Spleen (tissue), 11 donors: ENCODE measurements around the gene MRTFB. TPM values are rescaled to one million over a fixed set of nuclear protein-coding genes. Genes with fewer than 3 reads are reported as not detected.
A peak's percentile ranks its signal among the peaks of the same experiment; 100 is the strongest.

Experiments
- DNase-seq: peaks from one replicate; pipeline ENCODE4 v3.0.0-alpha.2; 2020
- H3K27ac ChIP-seq, 8 donors: fragments of 200-600 bp; sonication (generic) in 7 of 8; 1 replicate in 4 of 8; 2 replicates in 4 of 8; pipeline versions ENCODE4 v1.5.0 to v1.8.0; 2016 to 2021; ENCODE audit warnings: inconsistent platforms in 4 of 8, mild to moderate bottlenecking in 4 of 8, moderate library complexity in 1 of 8
- H3K27me3 ChIP-seq, 7 donors: fragments of 200-600 bp; sonication (generic) in 6 of 7; replicated peaks in 1 of 7; 1 replicate in 4 of 7; 2 replicates in 3 of 7; pipeline versions ENCODE4 v1.5.0 to v1.8.0; 2016 to 2021; ENCODE audit warnings: inconsistent platforms in 3 of 7, mild to moderate bottlenecking in 1 of 7
- H3K36me3 ChIP-seq, 6 donors: fragments of 200-600 bp; sonication (generic) in 5 of 6; 1 replicate in 4 of 6; 2 replicates in 2 of 6; pipeline versions ENCODE4 v1.5.0 to v1.8.0; 2016 to 2021; ENCODE audit warnings: inconsistent platforms in 2 of 6
- H3K4me1 ChIP-seq, 6 donors: fragments of 200-600 bp; sonication (generic) in 5 of 6; 1 replicate in 3 of 6; 2 replicates in 3 of 6; pipeline versions ENCODE4 v1.5.0 to v1.8.0; 2016 to 2021; ENCODE audit warnings: inconsistent platforms in 3 of 6
- H3K4me3 ChIP-seq, 8 donors: fragments of 200-600 bp; sonication (generic) in 7 of 8; 1 replicate in 4 of 8; 2 replicates in 4 of 8; pipeline versions ENCODE4 v1.5.0 to v1.8.0; 2016 to 2021; ENCODE audit warnings: inconsistent platforms in 4 of 8, mild to moderate bottlenecking in 4 of 8, moderate library complexity in 2 of 8
- H3K9me3 ChIP-seq, 8 donors: fragments of 200-600 bp; sonication (generic) in 7 of 8; 1 replicate in 4 of 8; 2 replicates in 4 of 8; pipeline versions ENCODE4 v1.5.0 to v1.8.0; 2016 to 2021; ENCODE audit warnings: inconsistent platforms in 4 of 8
- POLR2A ChIP-seq, 3 donors: fragments of 450-650 bp; IDR thresholded peaks; one replicate each; pipeline ENCODE4 v1.5.1; 2017; ENCODE audit warnings: antibody characterized with exemption in 3 of 3, mild to moderate bottlenecking in 1 of 3
- POLR2AphosphoS5 ChIP-seq, 3 donors: sonication (generic); formaldehyde crosslinking; IDR thresholded peaks; one replicate each; pipeline ENCODE4 v1.5.1; 2017; ENCODE audit warnings: antibody characterized with exemption in 3 of 3
- WGBS, 5 donors: extraction: QIAGEN DNeasy Blood & Tissue Kit in 3 of 5; methylation state at CpG; one replicate each; pipeline versions ENCODE4 v1.1.5 to v1.1.7; 2013 to 2018; 5-methylcytosine and 5-hydroxymethylcytosine counted together
- intact Hi-C: fragments of 100-400 bp; cut with DNase I; formaldehyde crosslinking; loops from one replicate; pipeline ENCODE4 v1.15.0; 2023; ENCODE audit warnings: low total_unique reads
- polyA plus RNA-seq, 3 donors: library from polyadenylated mRNA; stranded (reverse); fragments of 200-250 nt; gene quantifications; one replicate each; pipeline ENCODE4 v1.2.1, GENCODE V29; 2013
- total RNA-seq, 7 donors: library from RNA; depleted of rRNA in 3 of 7; stranded (reverse); fragments of >200 nt in 3 of 7; fragmentation: NEBNext Ultra II Directional in 4 of 7; extraction: Animal tissue kit (Norgen Biotek cat#: 25700) in 4 of 7; gene quantifications; one replicate each; pipeline versions ENCODE4 v1.1.0 to v1.2.1, GENCODE V29; 2016 to 2021
- TF ChIP-seq, protein P1 (sequence below), 11 experiments: fragments of 200-600 bp in 7 of 11; fragments of 450-650 bp in 4 of 11; sonication (generic) in 4 of 11; IDR thresholded peaks in 8 of 11; conservative IDR thresholded peaks in 3 of 11; 1 replicate in 7 of 11; 2 replicates in 4 of 11; pipeline versions ENCODE4 v1.4.0 to v1.8.0; 2016 to 2021; ENCODE audit warnings: antibody characterized with exemption in 11 of 11, inconsistent platforms in 4 of 11, mild to moderate bottlenecking in 1 of 11
- donor health status: healthy with polysubstance abuse.
- donor health status: DM: no; HTN: no; CAD: no; lungs with moderate emphysema.
- donor health status: DM: no; HTN: no; CAD: no.
- donor health status: Bipolar disorder and iron deficiency.
- donor health status: healthy.
- donor health status: DM: no; HTN: no; CAD: no.
- donor health status: DM: yes; HTN: yes; CAD: no.

Gene MRTFB
- total and polyA plus RNA-seq, 10 donors: 2.3 to 39.3 (median 29.9) TPM

DNA sequence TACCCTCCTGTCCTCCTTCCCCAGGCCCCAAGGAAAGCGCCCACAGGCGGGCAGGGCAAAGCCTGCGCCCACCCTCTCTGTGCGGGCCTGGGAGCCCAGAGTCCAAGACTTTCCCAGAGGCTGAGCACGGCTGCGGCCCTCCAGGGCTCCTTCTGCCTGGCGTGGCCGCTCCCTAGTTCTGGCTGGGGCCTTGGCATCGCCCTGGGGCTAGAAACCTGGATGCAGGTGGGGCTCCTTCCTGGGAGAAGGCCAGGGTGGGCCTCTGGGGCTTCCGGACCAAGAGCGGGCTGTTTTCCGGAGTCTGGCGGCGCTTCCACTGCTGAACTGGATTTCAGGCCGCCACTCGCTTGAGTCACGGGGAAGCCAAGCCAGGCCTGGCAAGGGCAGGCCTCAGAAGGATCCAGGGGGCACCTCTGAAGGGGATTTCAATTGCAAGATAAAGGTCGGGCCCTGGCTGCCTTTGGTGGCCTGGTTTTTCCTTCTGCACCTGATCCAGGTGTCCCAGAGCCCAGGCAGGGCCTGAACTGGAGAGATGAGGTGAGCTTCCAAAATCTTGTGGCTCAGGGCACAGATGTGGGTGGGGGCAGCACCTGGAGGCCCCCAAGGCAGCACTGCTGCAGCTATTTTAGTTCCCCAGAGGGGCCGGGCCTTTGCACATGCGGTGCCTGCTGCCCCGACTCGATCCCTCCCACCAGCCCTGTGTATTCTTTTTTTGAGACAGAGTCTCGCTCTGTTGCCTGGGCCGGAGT lies 227.4 kb downstream of the MRTFB start:
- H3K36me3 ChIP-seq: no peaks in the 10 kb centered on the region
- H3K4me1 ChIP-seq: peaks cover 0 to 27% (median 22%) of the 10 kb centered on the region in 6 donors
- H3K4me3 ChIP-seq: no peak overlapping the region
- 86 to 95% (median 93%) methylated on average over 12 to 24 of the region's 24 CpGs for WGBS, 5 donors
- no peak for DNase-seq
- no peaks in the 10 kb centered on the region for H3K9me3 ChIP-seq
- H3K27me3 ChIP-seq: peaks cover 0 to 30% (median 14%) of the 10 kb centered on the region in 7 donors
- H3K27ac ChIP-seq: no peak overlapping the region
- intact Hi-C loops: no loop called here
- TF ChIP-seq, protein P1, sequence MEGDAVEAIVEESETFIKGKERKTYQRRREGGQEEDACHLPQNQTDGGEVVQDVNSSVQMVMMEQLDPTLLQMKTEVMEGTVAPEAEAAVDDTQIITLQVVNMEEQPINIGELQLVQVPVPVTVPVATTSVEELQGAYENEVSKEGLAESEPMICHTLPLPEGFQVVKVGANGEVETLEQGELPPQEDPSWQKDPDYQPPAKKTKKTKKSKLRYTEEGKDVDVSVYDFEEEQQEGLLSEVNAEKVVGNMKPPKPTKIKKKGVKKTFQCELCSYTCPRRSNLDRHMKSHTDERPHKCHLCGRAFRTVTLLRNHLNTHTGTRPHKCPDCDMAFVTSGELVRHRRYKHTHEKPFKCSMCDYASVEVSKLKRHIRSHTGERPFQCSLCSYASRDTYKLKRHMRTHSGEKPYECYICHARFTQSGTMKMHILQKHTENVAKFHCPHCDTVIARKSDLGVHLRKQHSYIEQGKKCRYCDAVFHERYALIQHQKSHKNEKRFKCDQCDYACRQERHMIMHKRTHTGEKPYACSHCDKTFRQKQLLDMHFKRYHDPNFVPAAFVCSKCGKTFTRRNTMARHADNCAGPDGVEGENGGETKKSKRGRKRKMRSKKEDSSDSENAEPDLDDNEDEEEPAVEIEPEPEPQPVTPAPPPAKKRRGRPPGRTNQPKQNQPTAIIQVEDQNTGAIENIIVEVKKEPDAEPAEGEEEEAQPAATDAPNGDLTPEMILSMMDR (IDR thresholded peaks at IDR 0.05 in 8 of 11, conservative IDR thresholded peaks at IDR 0.05 in 3 of 11): no peak
- no peak for TF ChIP-seq POLR2A (IDR thresholded peaks at IDR 0.05)
- no peak for TF ChIP-seq POLR2AphosphoS5 (IDR thresholded peaks at IDR 0.05)

DNA sequence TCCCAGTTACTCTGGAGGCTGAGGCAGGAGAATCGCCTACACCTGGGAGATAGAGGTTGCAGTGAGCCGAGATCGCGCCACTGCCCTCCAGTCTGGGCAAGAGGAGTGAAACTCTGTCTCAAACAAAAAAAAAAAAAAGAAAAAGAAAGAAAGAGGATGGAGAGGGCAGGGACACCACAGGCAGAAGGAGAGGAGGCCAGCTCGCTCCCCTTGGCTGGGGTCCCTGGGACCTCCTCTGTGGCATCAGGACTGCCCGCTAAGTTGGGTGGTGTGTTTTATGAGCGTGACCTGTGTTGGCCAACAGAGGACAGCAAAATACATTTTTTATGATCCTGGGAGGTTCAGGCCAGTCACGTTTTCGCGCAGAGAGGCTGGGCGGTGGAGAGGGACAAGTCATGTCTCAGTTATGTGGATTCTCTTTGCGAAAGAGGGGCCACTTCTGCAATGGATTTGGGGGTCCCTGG lies 229.6 kb downstream of the MRTFB start:
- Histone ChIP-seq H3K9me3 (no peaks in the 10 kb centered on the region), H3K4me1 (peaks cover 0 to 31% (median 27%) of the 10 kb centered on the region in 6 donors), H3K27me3 (peaks cover 0 to 40% (median 18%) of the 10 kb centered on the region in 7 donors), H3K36me3 (no peaks in the 10 kb centered on the region), H3K4me3 (peak overlapping the region in 4 of 8 donors; percentile 34 to 90 (median 81)), H3K27ac (peak overlapping the region in 2 of 8 donors; percentile 33 to 44)
- intact Hi-C loops: loop anchor here (5.0 kb wide), 1 partner anchor 232 kb away; no protein-coding TSS in a partner anchor
- TF ChIP-seq POLR2A (IDR thresholded peaks at IDR 0.05): no peak
- TF ChIP-seq POLR2AphosphoS5 (IDR thresholded peaks at IDR 0.05): peak in 1 of 3 donors; percentile 20
- TF ChIP-seq, protein P1 (IDR thresholded peaks at IDR 0.05 in 8 of 11, conservative IDR thresholded peaks at IDR 0.05 in 3 of 11): peak in 9 of 11 experiments; percentile 33 to 78 (median 51)
- 30 to 33% (median 32%) methylated on average over 12 of the region's 12 CpGs for WGBS, 5 donors
- peak; percentile 79 for DNase-seq

DNA sequence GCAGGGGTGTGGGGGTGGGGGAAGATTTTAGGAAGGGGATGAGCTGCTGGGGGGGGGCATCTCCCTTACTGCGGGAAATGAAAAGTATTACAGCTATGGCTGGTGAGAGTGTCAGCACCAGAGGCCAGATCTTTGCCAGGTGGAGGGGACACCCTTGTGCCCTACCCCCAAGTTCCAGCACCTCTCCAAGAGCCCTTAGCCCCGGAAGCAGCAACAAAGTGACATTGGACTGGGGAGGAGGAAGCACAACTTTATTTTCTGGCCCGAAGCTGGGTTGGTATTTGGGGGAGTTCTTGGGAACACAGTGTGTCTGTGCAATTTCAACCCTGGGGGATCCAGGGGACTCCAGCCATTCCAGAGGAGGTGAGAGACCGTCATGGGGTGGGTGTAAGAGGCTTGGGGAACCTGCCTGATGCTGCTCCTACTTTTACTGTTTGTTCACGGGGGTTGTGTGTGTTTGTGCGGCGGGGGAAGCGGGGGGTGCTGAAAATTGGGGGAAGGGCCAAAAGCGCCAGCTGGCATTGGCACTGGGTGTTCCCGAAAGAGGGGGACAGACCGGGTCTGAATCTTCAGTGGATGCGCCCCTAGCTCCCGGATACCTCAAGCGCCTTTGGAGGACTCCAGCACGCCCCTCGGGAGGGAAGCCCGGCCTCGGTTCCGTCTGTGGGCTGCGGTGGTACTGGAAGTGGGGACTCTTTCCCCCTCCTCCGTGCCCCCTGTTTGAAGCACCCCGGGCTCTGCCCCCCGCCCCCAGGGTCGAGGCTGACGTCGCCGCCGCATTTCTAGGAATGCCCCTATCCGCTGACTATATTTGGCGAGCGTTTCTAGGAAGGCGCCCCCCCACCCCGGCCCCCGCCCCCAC lies 230.3 kb downstream of the MRTFB start:
- WGBS, 5 donors: 0 to 2% (median 1%) methylated on average over 21 to 33 of the region's 34 CpGs
- intact Hi-C loops: loop anchor here (5.0 kb wide), 1 partner anchor 231 kb away; no protein-coding TSS in a partner anchor
- no peaks in the 10 kb centered on the region for H3K36me3 ChIP-seq
- TF ChIP-seq, protein P1 (IDR thresholded peaks at IDR 0.05 in 8 of 11, conservative IDR thresholded peaks at IDR 0.05 in 3 of 11): no peak
- no peak for TF ChIP-seq POLR2AphosphoS5 (IDR thresholded peaks at IDR 0.05)
- TF ChIP-seq POLR2A (IDR thresholded peaks at IDR 0.05): no peak
- H3K27ac ChIP-seq: peak overlapping the region in 2 of 8 donors; percentile 33 to 44
- H3K4me1 ChIP-seq: peaks cover 0 to 31% (median 27%) of the 10 kb centered on the region in 6 donors
- H3K27me3 ChIP-seq: peaks cover 0 to 40% (median 18%) of the 10 kb centered on the region in 7 donors
- no peaks in the 10 kb centered on the region for H3K9me3 ChIP-seq
- DNase-seq: peak; percentile 57
- peak overlapping the region in 7 of 8 donors; percentile 15 to 90 (median 73) for H3K4me3 ChIP-seq
